ENCODE data around the gene BDKRB2.

Gene BDKRB2

DNA sequence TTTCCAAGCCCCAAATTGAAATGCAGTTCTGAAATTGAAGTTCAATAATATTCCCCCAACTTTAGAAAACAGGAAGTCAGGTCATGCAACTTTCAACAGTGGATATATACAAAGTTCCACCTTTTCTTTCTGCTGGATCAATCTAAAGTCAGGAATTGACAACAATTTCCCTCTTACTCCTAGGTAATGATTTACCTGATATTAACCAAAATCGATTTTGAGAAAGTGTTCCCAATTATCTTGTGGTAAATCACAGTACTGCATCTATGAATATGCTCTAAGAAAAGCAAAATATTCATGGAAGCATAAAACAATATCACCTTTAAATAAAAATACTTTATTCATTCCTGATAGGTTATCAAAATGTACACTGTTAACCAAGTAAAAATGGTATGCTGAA, 79.8 kb downstream of the BDKRB2 start:
- Histone ChIP-seq H3K4me3 (ENCODE audit: low read depth, low read length) (no peak overlapping the region), H3K4me1 (peaks cover 27% of the 10 kb centered on the region), H3K9me3 (no peaks in the 10 kb centered on the region), H3K36me3 (no peaks in the 10 kb centered on the region; the same call in 1 of the 2 replicates), H3K27me3 (no peaks in the 10 kb centered on the region)
- TF ChIP-seq, protein P1, sequence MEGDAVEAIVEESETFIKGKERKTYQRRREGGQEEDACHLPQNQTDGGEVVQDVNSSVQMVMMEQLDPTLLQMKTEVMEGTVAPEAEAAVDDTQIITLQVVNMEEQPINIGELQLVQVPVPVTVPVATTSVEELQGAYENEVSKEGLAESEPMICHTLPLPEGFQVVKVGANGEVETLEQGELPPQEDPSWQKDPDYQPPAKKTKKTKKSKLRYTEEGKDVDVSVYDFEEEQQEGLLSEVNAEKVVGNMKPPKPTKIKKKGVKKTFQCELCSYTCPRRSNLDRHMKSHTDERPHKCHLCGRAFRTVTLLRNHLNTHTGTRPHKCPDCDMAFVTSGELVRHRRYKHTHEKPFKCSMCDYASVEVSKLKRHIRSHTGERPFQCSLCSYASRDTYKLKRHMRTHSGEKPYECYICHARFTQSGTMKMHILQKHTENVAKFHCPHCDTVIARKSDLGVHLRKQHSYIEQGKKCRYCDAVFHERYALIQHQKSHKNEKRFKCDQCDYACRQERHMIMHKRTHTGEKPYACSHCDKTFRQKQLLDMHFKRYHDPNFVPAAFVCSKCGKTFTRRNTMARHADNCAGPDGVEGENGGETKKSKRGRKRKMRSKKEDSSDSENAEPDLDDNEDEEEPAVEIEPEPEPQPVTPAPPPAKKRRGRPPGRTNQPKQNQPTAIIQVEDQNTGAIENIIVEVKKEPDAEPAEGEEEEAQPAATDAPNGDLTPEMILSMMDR (IDR thresholded peaks at IDR 0.05; ENCODE audit: low read depth, low read length) = no peak
- no peak for DNase-seq

DNA sequence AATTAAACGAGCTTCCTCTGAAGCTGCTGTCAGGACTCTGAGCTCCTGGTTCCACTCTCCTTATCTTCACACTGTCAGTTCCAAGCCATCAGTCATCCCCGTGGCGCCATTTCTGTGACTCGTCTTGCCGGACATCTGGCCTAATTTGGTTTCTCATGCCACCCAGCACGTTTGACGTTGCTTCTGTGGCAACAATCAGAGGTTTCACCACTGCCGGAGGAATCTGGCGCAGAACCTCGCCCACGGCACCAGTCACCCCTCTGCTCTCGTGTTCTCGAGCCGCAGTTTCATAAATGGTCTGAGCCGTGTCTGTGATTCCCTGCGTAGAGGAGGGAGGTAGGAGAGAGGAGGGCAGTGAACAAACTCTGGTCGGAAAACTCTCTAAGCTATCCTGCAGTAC, 81.0 kb downstream of the BDKRB2 start:
- Histone ChIP-seq H3K4me1 (peaks cover 20% of the 10 kb centered on the region), H3K27me3 (no peaks in the 10 kb centered on the region), H3K9me3 (no peaks in the 10 kb centered on the region), H3K4me3 (ENCODE audit: low read depth, low read length) (peak overlapping the region; percentile 42), H3K36me3 (peaks cover 11% of the 10 kb centered on the region; the same call in 1 of the 2 replicates)
- TF ChIP-seq, protein P1 (IDR thresholded peaks at IDR 0.05; ENCODE audit: low read depth, low read length) = no peak
- peak; percentile 89 for DNase-seq

DNA sequence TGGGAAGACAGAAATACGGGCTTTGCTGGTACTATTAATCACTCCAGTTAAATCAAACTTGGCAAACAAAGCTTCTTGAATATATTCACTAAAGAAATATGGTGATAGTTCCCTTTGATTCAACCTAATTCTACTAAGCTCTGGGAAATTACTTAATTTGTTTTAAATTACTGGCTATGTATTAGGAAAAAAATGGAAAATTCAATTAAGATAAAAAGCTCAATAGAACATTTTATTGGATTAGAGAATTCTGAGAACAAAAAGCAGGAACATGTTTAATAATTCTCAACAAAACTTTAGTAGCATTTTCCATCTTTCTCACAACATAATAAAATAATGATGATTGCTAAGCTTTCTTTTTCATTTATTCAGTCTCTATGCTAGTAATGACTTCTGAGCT, 81.6 kb downstream of the BDKRB2 start:
- Histone ChIP-seq H3K27me3 (no peaks in the 10 kb centered on the region), H3K9me3 (no peaks in the 10 kb centered on the region), H3K4me3 (ENCODE audit: low read depth, low read length) (peak overlapping the region; percentile 42), H3K36me3 (peaks cover 11% of the 10 kb centered on the region; the same call in 1 of the 2 replicates), H3K4me1 (peaks cover 16% of the 10 kb centered on the region)
- TF ChIP-seq, protein P1 (IDR thresholded peaks at IDR 0.05; ENCODE audit: low read depth, low read length) = no peak
- no peak for DNase-seq

DNA sequence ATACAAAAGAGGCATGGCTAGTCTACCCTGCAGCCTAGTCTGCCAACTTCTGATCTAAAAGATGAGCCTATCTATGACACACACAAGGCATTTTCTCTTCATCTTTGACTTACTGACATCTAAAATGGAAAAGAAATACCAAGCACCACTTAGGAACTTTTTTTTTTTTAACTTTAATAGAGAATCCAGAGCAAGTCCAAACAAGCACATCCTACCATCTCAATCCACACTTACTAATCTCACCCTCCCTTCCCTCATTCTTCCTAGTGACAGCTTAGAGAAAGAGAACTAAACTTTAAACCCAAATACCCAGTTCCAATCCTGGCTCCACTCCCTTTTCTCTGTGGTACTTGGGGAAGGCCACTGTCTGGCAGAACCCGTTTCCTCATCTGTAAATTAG, 83.2 kb downstream of the BDKRB2 start:
- Histone ChIP-seq H3K9me3 (no peaks in the 10 kb centered on the region), H3K36me3 (peaks cover 11% of the 10 kb centered on the region; the same call in 1 of the 2 replicates), H3K4me1 (peaks cover 8% of the 10 kb centered on the region), H3K27me3 (no peaks in the 10 kb centered on the region), H3K4me3 (ENCODE audit: low read depth, low read length) (no peak overlapping the region)
- TF ChIP-seq, protein P1 (IDR thresholded peaks at IDR 0.05; ENCODE audit: low read depth, low read length) = no peak
- DNase-seq = no peak
